Measurements from ENCODE around the gene APPBP2.

The APPBP2 gene

GRCh38 chr17:60538726-60539125 lies 12.7 kb upstream of the APPBP2 start:
- TF ChIP-seq CTCF (IDR thresholded peaks at IDR 0.05; ENCODE audit: low read depth, low read length) (no peak), MAX (IDR thresholded peaks at IDR 0.05; ENCODE audit: low read depth, low read length) (no peak), MYC (IDR thresholded peaks at IDR 0.05; ENCODE audit: low read depth, low read length) (no peak), POLR2A (IDR thresholded peaks at IDR 0.05; ENCODE audit: extremely low read depth, insufficient read length) (no peak)
- no peak overlapping the region for H3K4me3 ChIP-seq (ENCODE audit: low read depth, low read length)
- DNase-seq (ENCODE audit: low read depth) = no peak

GRCh38 chr17:60535382-60536279 lies 9.6 kb upstream of the APPBP2 start:
- H3K4me3 ChIP-seq (ENCODE audit: low read depth, low read length) = no peak overlapping the region
- no peak for TF ChIP-seq POLR2A (IDR thresholded peaks at IDR 0.05; ENCODE audit: extremely low read depth, insufficient read length)
- TF ChIP-seq MAX (IDR thresholded peaks at IDR 0.05; ENCODE audit: low read depth, low read length) = no peak
- TF ChIP-seq MYC (IDR thresholded peaks at IDR 0.05; ENCODE audit: low read depth, low read length) = no peak
- TF ChIP-seq CTCF (IDR thresholded peaks at IDR 0.05; ENCODE audit: low read depth, low read length) = no peak
- no peak for DNase-seq (ENCODE audit: low read depth)

- H3K4me3 ChIP-seq (ENCODE audit: low read depth, low read length) = no peak overlapping the region
- no peak for DNase-seq (ENCODE audit: low read depth)
- TF ChIP-seq MAX (IDR thresholded peaks at IDR 0.05; ENCODE audit: low read depth, low read length) (no peak), MYC (IDR thresholded peaks at IDR 0.05; ENCODE audit: low read depth, low read length) (no peak), POLR2A (IDR thresholded peaks at IDR 0.05; ENCODE audit: extremely low read depth, insufficient read length) (no peak), CTCF (IDR thresholded peaks at IDR 0.05; ENCODE audit: low read depth, low read length) (no peak)
Observed at GRCh38 chr17:60534613-60535157, 8.6 kb upstream of the APPBP2 start.

GRCh38 chr17:60534010-60534555 lies 8.0 kb upstream of the APPBP2 start:
- no peak for TF ChIP-seq CTCF (IDR thresholded peaks at IDR 0.05; ENCODE audit: low read depth, low read length)
- TF ChIP-seq MAX (IDR thresholded peaks at IDR 0.05; ENCODE audit: low read depth, low read length) = no peak
- no peak for TF ChIP-seq MYC (IDR thresholded peaks at IDR 0.05; ENCODE audit: low read depth, low read length)
- no peak for TF ChIP-seq POLR2A (IDR thresholded peaks at IDR 0.05; ENCODE audit: extremely low read depth, insufficient read length)
- DNase-seq (ENCODE audit: low read depth) = no peak
- H3K4me3 ChIP-seq (ENCODE audit: low read depth, low read length) = no peak overlapping the region

GRCh38 chr17:60529806-60530205 lies 3.8 kb upstream of the APPBP2 start:
- no peak for TF ChIP-seq CTCF (IDR thresholded peaks at IDR 0.05; ENCODE audit: low read depth, low read length)
- TF ChIP-seq MAX (IDR thresholded peaks at IDR 0.05; ENCODE audit: low read depth, low read length) = no peak
- no peak for TF ChIP-seq POLR2A (IDR thresholded peaks at IDR 0.05; ENCODE audit: extremely low read depth, insufficient read length)
- TF ChIP-seq MYC (IDR thresholded peaks at IDR 0.05; ENCODE audit: low read depth, low read length) = no peak
- H3K4me3 ChIP-seq (ENCODE audit: low read depth, low read length) = no peak overlapping the region
- DNase-seq (ENCODE audit: low read depth) = no peak

All from NB4 (cell line).